Putamen (tissue), 1 donor: ENCODE measurements around the gene ASZ1.

ENCODE experiments used
- DNase-seq: peaks from one replicate; pipeline ENCODE4 v3.0.0-alpha.2; 2016; ENCODE audit warnings: low spot score

The ASZ1 gene

GRCh38 chr7:117346161-117346560 lies 81.1 kb downstream of the ASZ1 start:
- DNase-seq = no peak

GRCh38 chr7:117338020-117338419 lies 89.3 kb downstream of the ASZ1 start:
- no peak for DNase-seq

- no peak for DNase-seq
Measured at GRCh38 chr7:117333168-117333567, 94.1 kb downstream of the ASZ1 start.

GRCh38 chr7:117332031-117332430 lies 95.3 kb downstream of the ASZ1 start:
- DNase-seq = no peak

- DNase-seq = no peak
Measured at GRCh38 chr7:117325836-117326235, 101.5 kb downstream of the ASZ1 start.

GRCh38 chr7:117324960-117325359 lies 102.3 kb downstream of the ASZ1 start:
- no peak for DNase-seq

GRCh38 chr7:117323851-117324711 lies 103.2 kb downstream of the ASZ1 start:
- no peak for DNase-seq

GRCh38 chr7:117323305-117323850 lies 103.9 kb downstream of the ASZ1 start:
- DNase-seq = no peak

- no peak for DNase-seq
Measured at GRCh38 chr7:117322741-117323304, 104.5 kb downstream of the ASZ1 start, which contains the start of gene WNT2. WNT2 (minus strand) TSS chr7:117323058; CDS start chr7:117322989, 69 bp downstream.

GRCh38 chr7:117320523-117320922 lies 106.8 kb downstream of the ASZ1 start:
- DNase-seq = no peak

GRCh38 chr7:117319181-117319580 lies 108.1 kb downstream of the ASZ1 start:
- no peak for DNase-seq

GRCh38 chr7:117313582-117313981 lies 113.7 kb downstream of the ASZ1 start:
- DNase-seq = no peak
